AG04449 (cell line): ENCODE measurements around the gene AQP6.

Experiments
- CTCF ChIA-PET: fragments of 350-600 bp; formaldehyde crosslinking; extraction: SDS; loops from one replicate; lab custom pipeline; 2021; ENCODE audit warnings: antibody characterized with exemption; lab: Yijun Ruan, JAX
- POLR2A ChIA-PET: fragments of 400-600, 350-600 bp; formaldehyde crosslinking; extraction: SDS; loops from one replicate; lab custom pipeline; 2020; ENCODE audit warnings: antibody characterized with exemption, inconsistent platforms; lab: Yijun Ruan, JAX
- DNase-seq: peaks from one replicate; pipeline ENCODE4 v3.0.0-alpha.2; 2010; ENCODE audit warnings: low read depth, low spot score
- H3K4me3 ChIP-seq: 2 replicates; pipeline ENCODE4 v1.5.1; 2011; ENCODE audit warnings: low read depth, mild to moderate bottlenecking, control low read depth, low read length
- TF ChIP-seq, protein P1 (sequence below): IDR thresholded peaks from one replicate; pipeline ENCODE4 v1.5.1; 2011; ENCODE audit warnings: mild to moderate bottlenecking, moderate library complexity, low read length, control low read depth, inconsistent platforms; ENCODE audit not compliant: insufficient read depth; ENCODE audit errors: missing control alignments

The AQP6 gene

DNA sequence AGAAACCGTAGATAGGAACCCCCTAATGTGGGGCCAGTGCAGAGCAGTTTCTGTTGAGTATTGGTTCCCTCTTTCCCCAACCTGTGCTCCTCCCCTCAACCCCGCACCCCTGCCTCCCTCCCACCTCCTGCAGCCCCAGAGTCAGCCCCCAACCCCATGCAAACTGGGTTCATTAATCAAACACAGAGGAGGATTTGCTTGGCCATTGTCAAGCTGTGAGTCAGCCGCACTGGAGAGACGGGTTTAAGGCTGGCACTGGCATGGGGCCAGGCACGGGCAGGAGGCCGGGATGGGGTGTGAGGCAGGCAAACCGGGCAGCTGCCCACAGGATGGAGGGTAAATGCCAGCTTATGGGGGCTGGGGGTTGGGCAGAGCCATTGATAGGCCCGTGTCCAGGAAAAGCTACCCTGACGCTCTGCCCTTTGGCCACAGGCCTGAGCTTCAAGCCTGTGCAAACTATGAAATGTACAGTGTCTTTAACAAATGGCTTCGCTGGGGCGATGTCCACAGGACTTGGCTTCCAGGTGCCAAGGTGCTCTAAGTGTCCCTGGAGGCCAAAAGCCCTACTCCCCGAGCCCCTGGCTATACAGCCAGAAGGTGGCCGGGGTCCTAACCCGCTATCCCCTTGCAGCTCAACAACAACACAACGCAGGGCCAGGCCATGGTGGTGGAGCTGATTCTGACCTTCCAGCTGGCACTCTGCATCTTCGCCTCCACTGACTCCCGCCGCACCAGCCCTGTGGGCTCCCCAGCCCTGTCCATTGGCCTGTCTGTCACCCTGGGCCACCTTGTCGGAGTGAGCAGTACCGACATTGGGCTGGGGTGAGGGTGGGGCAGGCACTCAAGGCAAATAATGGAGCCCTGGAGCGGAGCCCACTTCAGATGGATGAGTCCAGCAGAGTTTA, 9.6 kb upstream of the AQP6 start:
- ChIA-PET CTCF (interaction anchor here (1.0 to 26.8 kb wide), 7 partner anchors 8 to 106 kb away, joined by 3 to 1042 read pairs (median 122); no protein-coding TSS in a partner anchor), POLR2A (no interaction called here)
- DNase-seq, result no peak
- TF ChIP-seq, protein P1, sequence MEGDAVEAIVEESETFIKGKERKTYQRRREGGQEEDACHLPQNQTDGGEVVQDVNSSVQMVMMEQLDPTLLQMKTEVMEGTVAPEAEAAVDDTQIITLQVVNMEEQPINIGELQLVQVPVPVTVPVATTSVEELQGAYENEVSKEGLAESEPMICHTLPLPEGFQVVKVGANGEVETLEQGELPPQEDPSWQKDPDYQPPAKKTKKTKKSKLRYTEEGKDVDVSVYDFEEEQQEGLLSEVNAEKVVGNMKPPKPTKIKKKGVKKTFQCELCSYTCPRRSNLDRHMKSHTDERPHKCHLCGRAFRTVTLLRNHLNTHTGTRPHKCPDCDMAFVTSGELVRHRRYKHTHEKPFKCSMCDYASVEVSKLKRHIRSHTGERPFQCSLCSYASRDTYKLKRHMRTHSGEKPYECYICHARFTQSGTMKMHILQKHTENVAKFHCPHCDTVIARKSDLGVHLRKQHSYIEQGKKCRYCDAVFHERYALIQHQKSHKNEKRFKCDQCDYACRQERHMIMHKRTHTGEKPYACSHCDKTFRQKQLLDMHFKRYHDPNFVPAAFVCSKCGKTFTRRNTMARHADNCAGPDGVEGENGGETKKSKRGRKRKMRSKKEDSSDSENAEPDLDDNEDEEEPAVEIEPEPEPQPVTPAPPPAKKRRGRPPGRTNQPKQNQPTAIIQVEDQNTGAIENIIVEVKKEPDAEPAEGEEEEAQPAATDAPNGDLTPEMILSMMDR, result no peak
- H3K4me3 ChIP-seq, result no peak overlapping the region

DNA sequence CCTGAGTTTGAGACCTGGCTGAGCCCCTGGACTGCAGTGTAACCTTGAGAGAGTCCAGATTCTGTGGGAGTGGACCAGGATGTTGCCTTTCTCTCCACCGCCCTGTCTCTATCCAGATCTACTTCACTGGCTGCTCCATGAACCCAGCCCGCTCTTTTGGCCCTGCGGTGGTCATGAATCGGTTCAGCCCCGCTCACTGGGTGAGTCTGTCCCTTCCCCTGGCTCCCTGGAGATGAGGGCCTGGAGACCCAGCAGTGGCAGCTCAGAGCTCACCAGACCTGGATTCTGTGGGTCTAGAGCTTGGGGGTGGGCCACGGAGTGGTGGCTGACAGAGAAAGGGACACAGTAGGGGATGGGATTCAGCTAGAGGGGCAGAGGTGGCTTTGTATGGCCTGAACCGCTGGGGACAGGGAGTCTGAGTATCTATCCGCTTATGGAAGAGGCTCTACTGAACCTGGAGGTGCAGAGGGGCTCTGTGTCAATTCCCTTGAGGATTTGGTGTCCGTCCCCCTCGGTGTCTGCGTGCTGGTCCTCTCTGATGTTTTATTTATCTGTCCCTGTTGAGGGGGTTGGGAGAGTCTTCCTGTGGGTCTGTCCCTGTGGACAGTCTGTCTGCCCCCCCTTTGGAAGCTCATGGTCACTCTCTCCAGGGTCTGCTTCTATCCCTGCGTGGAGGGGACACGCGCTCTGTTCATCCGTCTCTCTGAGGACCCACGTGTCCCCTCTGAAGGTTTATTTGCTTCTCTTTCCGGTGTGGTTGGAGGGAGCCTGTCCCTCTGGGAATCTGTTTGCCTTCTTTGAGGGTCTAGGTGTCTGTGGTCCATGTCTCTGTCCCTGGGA, 8.6 kb upstream of the AQP6 start:
- ChIA-PET POLR2A (no interaction called here), CTCF (interaction anchor here (0.5 to 26.8 kb wide), 12 partner anchors 10 to 105 kb away, joined by 3 to 1042 read pairs (median 82); partner anchors contain the start of gene AQP2)
- TF ChIP-seq, protein P1, result no peak
- H3K4me3 ChIP-seq, result no peak overlapping the region
- DNase-seq, result no peak

DNA sequence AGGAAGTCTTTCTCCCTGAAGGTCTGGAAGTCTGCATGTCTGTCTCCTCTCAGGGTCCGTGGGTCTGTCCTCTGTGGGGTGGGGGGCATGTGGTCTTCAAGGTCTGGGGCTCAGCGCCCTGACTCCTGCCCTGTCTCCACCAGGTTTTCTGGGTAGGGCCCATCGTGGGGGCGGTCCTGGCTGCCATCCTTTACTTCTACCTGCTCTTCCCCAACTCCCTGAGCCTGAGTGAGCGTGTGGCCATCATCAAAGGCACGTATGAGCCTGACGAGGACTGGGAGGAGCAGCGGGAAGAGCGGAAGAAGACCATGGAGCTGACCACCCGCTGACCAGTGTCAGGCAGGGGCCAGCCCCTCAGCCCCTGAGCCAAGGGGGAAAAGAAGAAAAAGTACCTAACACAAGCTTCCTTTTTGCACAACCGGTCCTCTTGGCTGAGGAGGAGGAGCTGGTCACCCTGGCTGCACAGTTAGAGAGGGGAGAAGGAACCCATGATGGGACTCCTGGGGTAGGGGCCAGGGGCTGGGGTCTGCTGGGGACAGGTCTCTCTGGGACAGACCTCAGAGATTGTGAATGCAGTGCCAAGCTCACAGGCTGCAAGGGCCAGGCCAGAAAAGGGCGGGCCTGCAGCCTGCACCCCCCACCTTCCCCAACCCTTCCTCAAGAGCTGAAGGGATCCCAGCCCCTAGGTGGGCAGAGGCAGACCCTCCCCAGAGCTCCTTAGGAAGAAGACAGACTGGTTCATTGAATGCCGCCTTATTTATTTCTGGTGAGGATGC, 7.7 kb upstream of the AQP6 start:
- no peak overlapping the region for H3K4me3 ChIP-seq
- no peak for DNase-seq
- ChIA-PET CTCF (interaction anchor here (0.9 to 26.8 kb wide), 16 partner anchors 11 to 211 kb away, joined by 3 to 1042 read pairs (median 46); partner anchors contain the start of gene AQP2), POLR2A (no interaction called here)
- TF ChIP-seq, protein P1, result no peak

DNA sequence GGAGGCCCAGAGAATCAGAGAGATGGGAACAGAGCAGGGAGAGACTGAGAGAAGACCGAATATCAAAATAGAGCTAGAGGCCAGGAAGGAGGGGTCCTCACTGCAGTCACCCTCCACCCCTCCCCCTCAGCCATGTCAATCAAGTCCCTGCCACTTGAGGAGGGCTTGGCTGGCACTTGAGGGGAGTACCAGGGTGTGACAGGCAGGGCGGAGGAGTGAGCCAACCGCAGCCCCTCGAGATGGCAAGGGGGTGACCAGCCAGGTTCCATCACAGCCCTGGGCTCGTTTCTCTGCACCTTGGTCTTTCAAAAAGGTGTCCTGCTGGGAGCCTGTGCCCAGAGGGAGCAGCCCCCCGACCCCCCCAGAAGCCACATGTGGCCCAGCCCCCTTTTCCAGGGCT, 6.9 kb upstream of the AQP6 start:
- POLR2A ChIA-PET, result no interaction called here
- TF ChIP-seq, protein P1, result no peak
- CTCF ChIA-PET, result interaction anchor here (0.9 to 26.8 kb wide), 28 partner anchors 7 to 210 kb away, joined by 3 to 1042 read pairs (median 20); partner anchors contain the start of genes AQP2, BCDIN3D, COX14 and SMARCD1
- H3K4me3 ChIP-seq, result no peak overlapping the region
- no peak for DNase-seq

DNA sequence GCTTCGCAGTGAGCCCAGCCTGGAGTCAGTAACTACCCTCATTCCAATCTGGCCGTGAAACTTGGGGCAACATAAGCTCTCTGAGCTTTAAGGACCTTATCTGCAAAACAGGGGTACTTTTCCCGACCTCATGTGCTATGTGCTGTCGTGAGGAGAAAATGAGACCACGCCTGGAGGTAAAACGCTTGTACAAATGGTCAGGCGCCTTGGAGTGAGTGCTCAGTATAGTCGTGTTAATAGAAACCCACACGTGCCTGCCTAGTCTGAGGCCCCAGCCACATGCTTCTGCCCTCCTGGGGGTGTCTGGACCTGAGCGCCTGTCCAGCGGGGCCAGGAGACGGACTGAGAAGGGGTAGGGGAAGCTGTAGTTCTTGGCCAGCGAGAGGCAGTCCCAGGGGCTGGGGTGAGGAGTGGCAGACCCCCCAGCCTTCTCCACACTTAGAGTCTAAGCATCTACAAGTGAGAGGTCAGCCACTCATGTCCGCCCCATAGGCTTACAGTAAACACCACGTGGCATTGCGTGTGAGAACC, 6.2 kb upstream of the AQP6 start:
- no peak overlapping the region for H3K4me3 ChIP-seq
- ChIA-PET CTCF (interaction anchor here (0.7 to 26.8 kb wide), 48 partner anchors 8 to 275 kb away, joined by 3 to 1042 read pairs (median 6); partner anchors contain the start of genes AQP2, BCDIN3D, COX14 and RACGAP1), POLR2A (interaction anchor here (0.7 kb wide), 2 partner anchors 104 to 201 kb away, joined by 4 to 5 read pairs; partner anchors contain the start of gene CERS5)
- no peak for DNase-seq
- TF ChIP-seq, protein P1, result no peak
